ENCODE data around the gene CHD8. TPM values are rescaled to one million over a fixed set of nuclear protein-coding genes. Genes with fewer than 3 reads are reported as not detected.

Gene CHD8
- total and polyA plus RNA-seq, 2 of the 13 experiments (the other 11 are each of a cell fraction or from before 2014, with no cell fraction given), result 35.1 to 79.6 TPM

DNA sequence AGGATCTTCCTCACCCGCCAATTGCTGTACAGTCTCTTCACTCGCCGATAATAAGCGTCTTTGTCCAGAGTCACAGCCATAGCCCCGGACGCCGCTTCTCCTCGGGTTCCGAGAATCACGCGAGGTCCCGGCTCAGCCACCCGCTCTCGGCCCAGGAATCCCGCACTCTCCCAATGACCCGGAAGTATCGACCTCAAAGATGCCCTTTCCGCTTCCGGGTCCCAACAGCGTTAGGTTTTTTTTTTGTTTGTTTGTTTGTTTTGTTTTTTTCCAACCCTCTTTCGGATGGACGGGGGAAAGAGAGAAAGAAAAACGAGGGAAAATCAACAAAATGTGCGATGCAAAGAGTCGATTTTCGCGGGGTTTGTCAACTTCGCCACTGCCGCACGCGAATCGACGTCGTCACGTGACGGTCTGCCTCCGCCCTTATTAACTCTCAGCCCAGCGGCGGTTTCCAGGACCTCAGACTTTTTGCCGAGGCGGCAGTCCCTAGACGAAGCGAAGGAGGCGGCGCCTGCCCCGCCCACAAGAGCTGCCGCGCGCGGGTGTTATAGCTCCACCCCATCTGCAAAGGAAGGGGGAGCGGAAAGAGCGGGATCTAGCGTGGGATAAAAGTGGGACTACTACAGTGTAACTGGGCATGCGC is 72.0 kb downstream of the CHD8 start, which contains the start of gene SUPT16H (continued):
- peak; percentile 82 for TF ChIP-seq TBL1XR1 (IDR thresholded peaks at IDR 0.05; ENCODE audit: borderline replicate concordance, low read length, partially characterized antibody)
- TF ChIP-seq SALL2 (CRISPR knock-in tag; IDR thresholded peaks at IDR 0.05), result no peak; the same call in 1 of the 2 replicates
- TF ChIP-seq, protein P1, sequence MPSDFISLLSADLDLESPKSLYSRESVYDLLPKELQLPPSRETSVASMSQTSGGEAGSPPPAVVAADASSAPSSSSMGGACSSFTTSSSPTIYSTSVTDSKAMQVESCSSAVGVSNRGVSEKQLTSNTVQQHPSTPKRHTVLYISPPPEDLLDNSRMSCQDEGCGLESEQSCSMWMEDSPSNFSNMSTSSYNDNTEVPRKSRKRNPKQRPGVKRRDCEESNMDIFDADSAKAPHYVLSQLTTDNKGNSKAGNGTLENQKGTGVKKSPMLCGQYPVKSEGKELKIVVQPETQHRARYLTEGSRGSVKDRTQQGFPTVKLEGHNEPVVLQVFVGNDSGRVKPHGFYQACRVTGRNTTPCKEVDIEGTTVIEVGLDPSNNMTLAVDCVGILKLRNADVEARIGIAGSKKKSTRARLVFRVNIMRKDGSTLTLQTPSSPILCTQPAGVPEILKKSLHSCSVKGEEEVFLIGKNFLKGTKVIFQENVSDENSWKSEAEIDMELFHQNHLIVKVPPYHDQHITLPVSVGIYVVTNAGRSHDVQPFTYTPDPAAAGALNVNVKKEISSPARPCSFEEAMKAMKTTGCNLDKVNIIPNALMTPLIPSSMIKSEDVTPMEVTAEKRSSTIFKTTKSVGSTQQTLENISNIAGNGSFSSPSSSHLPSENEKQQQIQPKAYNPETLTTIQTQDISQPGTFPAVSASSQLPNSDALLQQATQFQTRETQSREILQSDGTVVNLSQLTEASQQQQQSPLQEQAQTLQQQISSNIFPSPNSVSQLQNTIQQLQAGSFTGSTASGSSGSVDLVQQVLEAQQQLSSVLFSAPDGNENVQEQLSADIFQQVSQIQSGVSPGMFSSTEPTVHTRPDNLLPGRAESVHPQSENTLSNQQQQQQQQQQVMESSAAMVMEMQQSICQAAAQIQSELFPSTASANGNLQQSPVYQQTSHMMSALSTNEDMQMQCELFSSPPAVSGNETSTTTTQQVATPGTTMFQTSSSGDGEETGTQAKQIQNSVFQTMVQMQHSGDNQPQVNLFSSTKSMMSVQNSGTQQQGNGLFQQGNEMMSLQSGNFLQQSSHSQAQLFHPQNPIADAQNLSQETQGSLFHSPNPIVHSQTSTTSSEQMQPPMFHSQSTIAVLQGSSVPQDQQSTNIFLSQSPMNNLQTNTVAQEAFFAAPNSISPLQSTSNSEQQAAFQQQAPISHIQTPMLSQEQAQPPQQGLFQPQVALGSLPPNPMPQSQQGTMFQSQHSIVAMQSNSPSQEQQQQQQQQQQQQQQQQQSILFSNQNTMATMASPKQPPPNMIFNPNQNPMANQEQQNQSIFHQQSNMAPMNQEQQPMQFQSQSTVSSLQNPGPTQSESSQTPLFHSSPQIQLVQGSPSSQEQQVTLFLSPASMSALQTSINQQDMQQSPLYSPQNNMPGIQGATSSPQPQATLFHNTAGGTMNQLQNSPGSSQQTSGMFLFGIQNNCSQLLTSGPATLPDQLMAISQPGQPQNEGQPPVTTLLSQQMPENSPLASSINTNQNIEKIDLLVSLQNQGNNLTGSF (CRISPR knock-in tag; IDR thresholded peaks at IDR 0.05), result no peak; the same call in 1 of the 2 replicates
- peak; percentile 98 for TF ChIP-seq PHF8 (CRISPR knock-in tag; IDR thresholded peaks at IDR 0.05)
- TF ChIP-seq, protein P2, sequence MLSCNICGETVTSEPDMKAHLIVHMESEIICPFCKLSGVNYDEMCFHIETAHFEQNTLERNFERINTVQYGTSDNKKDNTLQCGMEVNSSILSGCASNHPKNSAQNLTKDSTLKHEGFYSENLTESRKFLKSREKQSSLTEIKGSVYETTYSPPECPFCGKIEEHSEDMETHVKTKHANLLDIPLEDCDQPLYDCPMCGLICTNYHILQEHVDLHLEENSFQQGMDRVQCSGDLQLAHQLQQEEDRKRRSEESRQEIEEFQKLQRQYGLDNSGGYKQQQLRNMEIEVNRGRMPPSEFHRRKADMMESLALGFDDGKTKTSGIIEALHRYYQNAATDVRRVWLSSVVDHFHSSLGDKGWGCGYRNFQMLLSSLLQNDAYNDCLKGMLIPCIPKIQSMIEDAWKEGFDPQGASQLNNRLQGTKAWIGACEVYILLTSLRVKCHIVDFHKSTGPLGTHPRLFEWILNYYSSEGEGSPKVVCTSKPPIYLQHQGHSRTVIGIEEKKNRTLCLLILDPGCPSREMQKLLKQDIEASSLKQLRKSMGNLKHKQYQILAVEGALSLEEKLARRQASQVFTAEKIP (CRISPR knock-in tag; IDR thresholded peaks at IDR 0.05; ENCODE audit: borderline replicate concordance), result no peak
- TF ChIP-seq, protein P3, sequence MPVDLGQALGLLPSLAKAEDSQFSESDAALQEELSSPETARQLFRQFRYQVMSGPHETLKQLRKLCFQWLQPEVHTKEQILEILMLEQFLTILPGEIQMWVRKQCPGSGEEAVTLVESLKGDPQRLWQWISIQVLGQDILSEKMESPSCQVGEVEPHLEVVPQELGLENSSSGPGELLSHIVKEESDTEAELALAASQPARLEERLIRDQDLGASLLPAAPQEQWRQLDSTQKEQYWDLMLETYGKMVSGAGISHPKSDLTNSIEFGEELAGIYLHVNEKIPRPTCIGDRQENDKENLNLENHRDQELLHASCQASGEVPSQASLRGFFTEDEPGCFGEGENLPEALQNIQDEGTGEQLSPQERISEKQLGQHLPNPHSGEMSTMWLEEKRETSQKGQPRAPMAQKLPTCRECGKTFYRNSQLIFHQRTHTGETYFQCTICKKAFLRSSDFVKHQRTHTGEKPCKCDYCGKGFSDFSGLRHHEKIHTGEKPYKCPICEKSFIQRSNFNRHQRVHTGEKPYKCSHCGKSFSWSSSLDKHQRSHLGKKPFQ (CRISPR knock-in tag; IDR thresholded peaks at IDR 0.05; ENCODE audit: insufficient replicate concordance), result peak; percentile 93
- no peak for TF ChIP-seq RORA (CRISPR knock-in tag; IDR thresholded peaks at IDR 0.05)
- TF ChIP-seq MIER3 (CRISPR knock-in tag; IDR thresholded peaks at IDR 0.05; ENCODE audit: borderline replicate concordance), result peak; percentile 60; the same call in 1 of the 2 replicates
- TF ChIP-seq, protein P4, sequence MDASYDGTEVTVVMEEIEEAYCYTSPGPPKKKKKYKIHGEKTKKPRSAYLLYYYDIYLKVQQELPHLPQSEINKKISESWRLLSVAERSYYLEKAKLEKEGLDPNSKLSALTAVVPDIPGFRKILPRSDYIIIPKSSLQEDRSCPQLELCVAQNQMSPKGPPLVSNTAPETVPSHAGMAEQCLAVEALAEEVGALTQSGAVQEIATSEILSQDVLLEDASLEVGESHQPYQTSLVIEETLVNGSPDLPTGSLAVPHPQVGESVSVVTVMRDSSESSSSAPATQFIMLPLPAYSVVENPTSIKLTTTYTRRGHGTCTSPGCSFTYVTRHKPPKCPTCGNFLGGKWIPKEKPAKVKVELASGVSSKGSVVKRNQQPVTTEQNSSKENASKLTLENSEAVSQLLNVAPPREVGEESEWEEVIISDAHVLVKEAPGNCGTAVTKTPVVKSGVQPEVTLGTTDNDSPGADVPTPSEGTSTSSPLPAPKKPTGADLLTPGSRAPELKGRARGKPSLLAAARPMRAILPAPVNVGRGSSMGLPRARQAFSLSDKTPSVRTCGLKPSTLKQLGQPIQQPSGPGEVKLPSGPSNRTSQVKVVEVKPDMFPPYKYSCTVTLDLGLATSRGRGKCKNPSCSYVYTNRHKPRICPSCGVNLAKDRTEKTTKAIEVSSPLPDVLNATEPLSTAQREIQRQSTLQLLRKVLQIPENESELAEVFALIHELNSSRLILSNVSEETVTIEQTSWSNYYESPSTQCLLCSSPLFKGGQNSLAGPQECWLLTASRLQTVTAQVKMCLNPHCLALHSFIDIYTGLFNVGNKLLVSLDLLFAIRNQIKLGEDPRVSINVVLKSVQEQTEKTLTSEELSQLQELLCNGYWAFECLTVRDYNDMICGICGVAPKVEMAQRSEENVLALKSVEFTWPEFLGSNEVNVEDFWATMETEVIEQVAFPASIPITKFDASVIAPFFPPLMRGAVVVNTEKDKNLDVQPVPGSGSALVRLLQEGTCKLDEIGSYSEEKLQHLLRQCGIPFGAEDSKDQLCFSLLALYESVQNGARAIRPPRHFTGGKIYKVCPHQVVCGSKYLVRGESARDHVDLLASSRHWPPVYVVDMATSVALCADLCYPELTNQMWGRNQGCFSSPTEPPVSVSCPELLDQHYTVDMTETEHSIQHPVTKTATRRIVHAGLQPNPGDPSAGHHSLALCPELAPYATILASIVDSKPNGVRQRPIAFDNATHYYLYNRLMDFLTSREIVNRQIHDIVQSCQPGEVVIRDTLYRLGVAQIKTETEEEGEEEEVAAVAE (CRISPR knock-in tag; IDR thresholded peaks at IDR 0.05; ENCODE audit: borderline replicate concordance), result no peak
- peak; percentile 62 for TF ChIP-seq FOXA3 (CRISPR knock-in tag; IDR thresholded peaks at IDR 0.05)
- TF ChIP-seq, protein P5, sequence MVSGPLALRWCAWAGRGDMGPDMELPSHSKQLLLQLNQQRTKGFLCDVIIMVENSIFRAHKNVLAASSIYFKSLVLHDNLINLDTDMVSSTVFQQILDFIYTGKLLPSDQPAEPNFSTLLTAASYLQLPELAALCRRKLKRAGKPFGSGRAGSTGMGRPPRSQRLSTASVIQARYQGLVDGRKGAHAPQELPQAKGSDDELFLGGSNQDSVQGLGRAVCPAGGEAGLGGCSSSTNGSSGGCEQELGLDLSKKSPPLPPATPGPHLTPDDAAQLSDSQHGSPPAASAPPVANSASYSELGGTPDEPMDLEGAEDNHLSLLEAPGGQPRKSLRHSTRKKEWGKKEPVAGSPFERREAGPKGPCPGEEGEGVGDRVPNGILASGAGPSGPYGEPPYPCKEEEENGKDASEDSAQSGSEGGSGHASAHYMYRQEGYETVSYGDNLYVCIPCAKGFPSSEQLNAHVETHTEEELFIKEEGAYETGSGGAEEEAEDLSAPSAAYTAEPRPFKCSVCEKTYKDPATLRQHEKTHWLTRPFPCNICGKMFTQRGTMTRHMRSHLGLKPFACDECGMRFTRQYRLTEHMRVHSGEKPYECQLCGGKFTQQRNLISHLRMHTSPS (CRISPR knock-in tag; IDR thresholded peaks at IDR 0.05; ENCODE audit: low read depth), result no peak; the same call in 1 of the 2 replicates
- TF ChIP-seq CBX1 (IDR thresholded peaks at IDR 0.05; ENCODE audit: low read depth), result no peak
